ENCODE data around the gene GLIPR2.
"Not testable (repeated sequence)": the region's sequence is repeated elsewhere in the genome, so short reads cannot be mapped to it uniquely, and the experiment has no call there.

GRCh38 chr9:36160126-36160525, 23.6 kb downstream of the GLIPR2 start:
- not testable (repeated sequence) for TF ChIP-seq CTCF, POLR2A (IDR thresholded peaks at IDR 0.05)
